ENCODE measurements around the gene NEK6.

DNA sequence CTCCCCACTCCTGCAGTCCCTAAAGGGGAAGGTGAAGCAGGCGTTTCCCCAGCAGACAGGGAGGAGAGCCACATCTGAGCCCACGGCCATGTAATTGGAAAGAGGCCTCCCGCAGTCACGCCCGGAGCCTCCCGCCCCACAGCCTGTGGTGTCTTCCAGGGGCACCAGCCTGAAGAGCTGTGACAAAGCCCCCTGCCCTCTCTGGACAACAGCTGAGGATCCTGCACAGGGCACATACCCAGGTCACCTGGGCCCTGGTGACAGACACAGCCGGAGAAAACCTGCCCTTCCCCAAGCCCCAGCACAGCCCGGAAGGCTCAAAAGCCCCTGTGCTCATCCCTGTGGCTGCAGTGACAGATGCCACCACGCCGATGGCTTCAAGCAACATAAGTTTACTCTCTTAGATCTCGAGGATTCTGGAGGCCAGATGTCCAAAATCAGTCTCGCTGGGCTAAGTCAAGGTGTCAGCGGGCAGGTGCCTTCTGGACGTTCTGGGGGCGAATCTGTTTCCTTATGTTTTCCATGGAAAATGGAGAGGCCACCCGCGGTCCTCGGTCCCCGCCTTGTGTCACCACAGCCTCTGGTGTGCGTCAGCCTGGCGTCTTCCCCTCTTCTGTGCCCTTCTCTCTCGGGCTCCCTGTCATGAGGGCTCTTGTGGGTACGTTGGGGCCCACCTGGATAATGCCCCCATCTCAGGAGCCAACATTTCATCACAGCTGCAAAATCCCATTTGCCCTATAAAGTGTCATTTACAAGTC, 86.0 kb downstream of the NEK6 start:
- TF ChIP-seq, protein P1, sequence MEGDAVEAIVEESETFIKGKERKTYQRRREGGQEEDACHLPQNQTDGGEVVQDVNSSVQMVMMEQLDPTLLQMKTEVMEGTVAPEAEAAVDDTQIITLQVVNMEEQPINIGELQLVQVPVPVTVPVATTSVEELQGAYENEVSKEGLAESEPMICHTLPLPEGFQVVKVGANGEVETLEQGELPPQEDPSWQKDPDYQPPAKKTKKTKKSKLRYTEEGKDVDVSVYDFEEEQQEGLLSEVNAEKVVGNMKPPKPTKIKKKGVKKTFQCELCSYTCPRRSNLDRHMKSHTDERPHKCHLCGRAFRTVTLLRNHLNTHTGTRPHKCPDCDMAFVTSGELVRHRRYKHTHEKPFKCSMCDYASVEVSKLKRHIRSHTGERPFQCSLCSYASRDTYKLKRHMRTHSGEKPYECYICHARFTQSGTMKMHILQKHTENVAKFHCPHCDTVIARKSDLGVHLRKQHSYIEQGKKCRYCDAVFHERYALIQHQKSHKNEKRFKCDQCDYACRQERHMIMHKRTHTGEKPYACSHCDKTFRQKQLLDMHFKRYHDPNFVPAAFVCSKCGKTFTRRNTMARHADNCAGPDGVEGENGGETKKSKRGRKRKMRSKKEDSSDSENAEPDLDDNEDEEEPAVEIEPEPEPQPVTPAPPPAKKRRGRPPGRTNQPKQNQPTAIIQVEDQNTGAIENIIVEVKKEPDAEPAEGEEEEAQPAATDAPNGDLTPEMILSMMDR (IDR thresholded peaks at IDR 0.05) = no peak
- TF ChIP-seq POLR2A (IDR thresholded peaks at IDR 0.05) = no peak

All from adrenal gland (tissue), 5 donors.